Right lung (tissue), 5 donors: Measurements from ENCODE around the gene TTLL11. TPM values are rescaled to one million over a fixed set of nuclear protein-coding genes. Genes with fewer than 3 reads are reported as not detected.

Experiments
- DNase-seq, 2 donors: peaks; one replicate each; pipeline ENCODE4 v3.0.0-alpha.2; 2013
- polyA plus RNA-seq, 5 donors: library from polyadenylated mRNA; unstranded; fragments of 120-200 nt; gene quantifications; one replicate each; pipeline versions ENCODE4 v1.2.1 to v1.2.3, GENCODE V29; 2013; ENCODE audit warnings: inconsistent platforms in 1 of 5, low replicate concordance in 1 of 5; ENCODE audit not compliant: insufficient read length in 5 of 5, insufficient read depth in 1 of 5

The TTLL11 gene
- polyA plus RNA-seq, 5 donors, result 8.3 to 11.7 (median 10.0) TPM

DNA sequence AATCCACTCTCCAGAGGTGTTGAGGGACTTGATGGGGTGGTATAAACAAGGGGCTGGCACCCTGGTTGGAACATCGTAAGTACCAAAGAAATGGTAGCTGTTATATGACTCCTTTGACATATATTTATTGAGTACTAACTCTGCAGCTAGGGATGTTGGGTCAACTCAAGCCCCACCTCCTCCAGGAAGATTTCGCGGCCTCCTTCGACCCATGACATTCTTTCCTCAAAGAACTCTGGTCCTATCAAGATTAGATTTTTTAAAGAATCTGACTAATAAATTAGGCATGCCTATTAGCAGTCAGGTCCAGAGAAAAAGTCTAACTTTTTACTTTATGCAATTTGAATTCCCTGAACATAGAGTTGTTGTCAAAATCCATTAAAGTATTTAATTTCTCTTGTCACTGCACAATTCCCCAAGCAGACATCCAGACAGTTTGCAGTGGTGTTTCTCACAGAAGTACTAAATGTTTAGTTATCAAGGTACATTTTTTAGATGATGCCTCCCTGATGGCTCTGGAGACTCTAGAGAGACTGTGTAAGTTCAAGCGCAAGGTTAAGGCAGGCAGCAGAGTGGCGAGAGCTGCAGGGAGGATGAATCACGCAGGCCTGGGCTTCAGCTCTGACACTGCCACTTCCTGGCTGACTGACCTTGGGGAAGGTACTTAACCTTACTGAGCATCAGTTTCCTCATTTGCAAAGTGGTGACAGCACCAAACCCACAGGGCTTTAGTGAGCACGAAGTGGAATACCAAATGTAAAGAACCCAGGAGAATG, 209.6 kb downstream of the TTLL11 start:
- DNase-seq, result no peak

DNA sequence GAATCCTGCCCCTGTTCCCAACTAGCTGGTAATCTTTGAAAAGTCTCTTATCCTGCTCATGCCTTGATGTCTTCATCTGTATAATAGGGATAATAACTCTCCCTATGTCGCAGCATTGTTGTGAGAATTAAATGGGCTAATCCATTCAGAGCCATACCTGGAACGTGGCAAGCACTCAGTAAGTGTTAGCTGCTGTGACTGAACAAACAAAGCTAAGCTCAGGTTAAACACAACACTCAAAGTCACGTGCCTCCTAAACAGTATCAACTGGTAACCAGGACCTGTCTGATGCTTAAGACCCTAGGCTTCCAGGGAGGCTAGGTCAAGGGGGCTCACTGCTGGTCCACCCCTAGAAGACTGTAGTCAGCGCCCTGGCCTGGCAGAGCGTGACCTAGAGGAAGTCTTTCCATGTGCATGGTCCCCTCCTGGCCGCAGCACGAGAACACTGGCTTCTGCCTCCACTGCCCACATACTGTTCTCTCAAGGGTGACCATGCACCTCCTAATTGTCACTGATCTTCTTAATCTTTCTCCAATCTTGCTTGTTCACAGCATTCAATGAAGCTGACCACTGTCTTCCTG, 211.1 kb downstream of the TTLL11 start:
- no peak for DNase-seq

DNA sequence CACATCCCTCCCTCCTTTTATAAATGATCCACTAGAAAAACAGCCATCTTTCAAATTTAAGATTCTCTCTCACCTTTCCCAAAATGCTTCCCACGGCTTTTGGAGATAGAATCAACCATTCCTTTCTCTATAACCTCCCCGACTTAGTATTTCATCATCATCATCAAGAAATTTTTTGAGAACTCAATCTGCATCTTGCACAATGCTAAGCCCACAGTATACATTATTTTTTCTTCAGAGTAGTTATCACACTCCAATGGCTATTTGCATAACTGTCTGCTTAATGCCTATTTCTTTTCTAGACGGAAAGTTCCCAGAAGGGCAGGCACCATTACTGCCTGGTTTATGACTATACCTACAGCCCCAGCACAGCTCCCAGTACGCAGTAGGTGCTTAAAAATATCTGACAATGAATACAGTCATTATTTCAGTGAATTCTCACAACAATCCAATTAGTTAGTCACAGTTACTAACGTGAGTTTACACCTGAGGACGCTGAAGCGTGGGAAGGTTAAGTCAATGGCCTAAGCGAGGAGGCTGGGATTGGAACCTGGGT, 212.7 kb downstream of the TTLL11 start:
- DNase-seq, result no peak

- no peak for DNase-seq
Observed at GRCh38 chr9:121878271-121878822, 214.8 kb downstream of the TTLL11 start.

DNA sequence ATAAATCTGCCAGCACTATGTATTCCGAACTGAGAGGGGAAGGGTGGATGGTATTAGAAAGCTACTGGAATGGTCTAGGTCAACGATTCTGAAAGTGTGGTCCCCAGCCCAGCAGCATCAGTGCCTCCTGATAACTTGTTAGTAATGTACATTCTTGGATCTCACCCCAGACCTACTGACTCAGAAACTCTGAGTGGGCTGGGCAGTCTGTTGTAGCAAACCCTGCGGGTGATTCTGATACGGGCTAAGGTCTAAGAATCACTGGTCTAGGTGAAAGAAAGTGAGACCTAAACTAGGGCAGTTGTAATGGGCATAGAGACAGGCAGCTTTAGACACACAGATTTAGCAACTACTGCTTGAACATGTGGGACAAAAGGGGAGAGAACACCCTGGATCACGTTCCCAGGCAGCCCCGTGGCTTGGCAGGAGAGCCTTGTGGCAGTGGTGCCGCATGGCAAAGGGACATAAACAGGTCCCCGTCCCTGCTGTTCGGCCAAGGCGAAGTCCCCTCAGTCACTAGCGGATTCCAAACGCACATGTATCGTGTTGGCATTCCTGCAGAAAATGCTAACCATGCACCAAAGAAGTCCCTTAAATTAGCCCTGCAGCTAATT, 216.3 kb downstream of the TTLL11 start:
- no peak for DNase-seq

DNA sequence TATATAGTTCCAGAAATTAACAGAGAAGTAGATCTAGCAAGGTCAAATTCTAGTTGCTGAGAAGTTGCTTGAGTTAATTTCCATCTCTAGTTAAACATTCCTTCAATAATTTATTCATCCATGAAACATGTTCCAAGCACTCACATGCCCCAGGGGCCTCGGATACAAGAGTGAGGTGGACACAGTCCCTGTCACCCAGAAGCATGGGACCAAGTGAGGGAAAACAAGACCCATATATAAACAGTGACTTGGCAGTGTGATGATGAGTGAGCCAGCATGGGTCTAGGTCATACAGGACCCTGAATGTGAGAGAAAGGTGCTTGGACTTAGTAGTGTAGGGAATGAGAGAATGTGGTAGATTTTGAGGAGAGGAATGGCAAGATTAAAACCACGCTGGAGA, 216.9 kb downstream of the TTLL11 start:
- no peak for DNase-seq

DNA sequence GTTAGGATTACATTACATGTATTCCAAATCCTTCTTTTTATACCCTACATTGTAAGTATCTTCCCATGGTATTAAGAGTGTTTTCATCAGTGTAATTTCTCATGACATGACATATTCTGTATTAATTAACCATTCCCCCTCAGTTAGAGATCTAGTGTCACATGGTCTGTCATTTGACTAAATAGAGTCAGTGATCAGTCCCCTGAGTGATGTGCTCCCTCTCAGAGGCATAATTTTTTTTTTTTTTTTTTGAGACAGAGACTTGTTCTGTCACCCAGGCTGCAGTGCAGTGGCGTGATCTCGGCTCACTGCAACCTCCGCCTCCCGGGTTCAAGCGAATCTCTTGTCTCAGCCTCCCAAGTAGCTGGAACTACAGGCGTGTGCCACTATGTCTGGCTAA, 218.6 kb downstream of the TTLL11 start:
- no peak for DNase-seq

- no peak for DNase-seq
Observed at GRCh38 chr9:121871431-121872025, 221.6 kb downstream of the TTLL11 start.

- no peak for DNase-seq
Observed at GRCh38 chr9:121870271-121870670, 222.8 kb downstream of the TTLL11 start.

DNA sequence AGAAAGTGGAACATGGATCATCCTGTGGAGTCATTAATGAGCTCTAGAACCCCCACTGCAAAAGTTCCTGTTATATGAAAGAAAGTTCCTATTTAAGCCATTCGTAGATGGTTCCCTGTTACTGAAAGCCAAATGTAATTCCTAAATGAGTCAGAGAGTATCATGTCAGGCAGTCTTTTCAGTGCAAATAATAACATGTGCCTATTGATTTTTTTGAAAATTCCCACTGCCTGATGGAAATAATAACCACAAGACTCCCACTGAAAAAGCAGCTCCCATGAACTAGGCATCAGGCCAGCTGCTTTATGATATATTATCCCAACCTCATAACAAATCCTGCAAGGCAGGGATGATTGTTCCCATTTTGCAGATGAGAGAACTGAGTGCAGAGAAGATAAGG, 224.5 kb downstream of the TTLL11 start:
- no peak for DNase-seq

GRCh38 chr9:121866927-121867326, 226.2 kb downstream of the TTLL11 start:
- DNase-seq, result no peak

- DNase-seq, result no peak
Observed at GRCh38 chr9:121865884-121866283, 227.2 kb downstream of the TTLL11 start.

GRCh38 chr9:121865060-121865459, 228.0 kb downstream of the TTLL11 start:
- DNase-seq, result no peak

- no peak for DNase-seq
Observed at GRCh38 chr9:121863955-121864354, 229.2 kb downstream of the TTLL11 start.

DNA sequence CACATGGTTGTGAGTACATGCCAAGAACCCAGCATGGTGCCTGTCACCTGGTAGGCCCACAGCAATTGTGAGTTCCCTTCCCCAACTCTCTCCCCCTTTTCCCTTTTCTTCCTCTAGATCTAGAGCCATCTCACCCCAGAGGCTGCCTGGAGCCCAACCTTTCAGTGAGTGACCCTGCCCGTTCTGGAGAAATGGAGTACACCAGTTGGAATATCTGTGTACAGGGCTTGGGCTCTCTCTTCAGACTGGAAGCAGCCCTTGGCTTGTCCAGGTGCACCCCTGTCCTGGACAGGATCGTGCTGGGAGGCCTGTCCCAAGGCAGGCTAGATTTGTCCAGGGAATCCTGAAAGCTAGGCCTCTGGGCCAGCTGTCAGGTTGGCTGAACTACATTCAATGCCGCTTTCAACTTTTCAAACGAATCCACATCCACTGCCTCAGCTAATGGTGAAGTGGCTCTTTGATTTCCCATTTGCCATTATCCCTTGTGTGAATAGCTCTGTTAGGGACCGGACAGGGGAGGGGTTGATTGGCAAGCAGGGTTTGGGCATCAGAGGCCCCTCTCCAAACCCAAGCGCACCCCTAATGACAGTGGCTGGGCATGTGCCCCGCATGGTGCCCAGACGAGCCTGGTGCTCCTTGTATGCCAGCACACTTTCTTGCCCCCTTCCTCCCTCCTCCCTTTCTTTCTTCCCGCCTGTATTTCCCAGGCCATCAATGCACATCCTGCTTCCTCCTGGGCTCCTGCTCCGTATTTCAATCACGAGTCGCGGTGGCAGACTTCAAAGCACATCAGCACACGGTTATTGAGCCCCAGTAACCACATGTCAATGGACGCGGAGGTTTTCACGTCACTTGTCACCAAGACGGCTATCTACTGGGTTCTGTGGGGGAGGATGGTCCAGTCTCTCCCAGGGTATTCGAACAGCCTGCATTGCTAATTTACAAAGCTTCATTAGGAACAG, 230.5 kb downstream of the TTLL11 start:
- DNase-seq, result no peak

- no peak for DNase-seq
Observed at GRCh38 chr9:121861501-121862180, 231.5 kb downstream of the TTLL11 start.

DNA sequence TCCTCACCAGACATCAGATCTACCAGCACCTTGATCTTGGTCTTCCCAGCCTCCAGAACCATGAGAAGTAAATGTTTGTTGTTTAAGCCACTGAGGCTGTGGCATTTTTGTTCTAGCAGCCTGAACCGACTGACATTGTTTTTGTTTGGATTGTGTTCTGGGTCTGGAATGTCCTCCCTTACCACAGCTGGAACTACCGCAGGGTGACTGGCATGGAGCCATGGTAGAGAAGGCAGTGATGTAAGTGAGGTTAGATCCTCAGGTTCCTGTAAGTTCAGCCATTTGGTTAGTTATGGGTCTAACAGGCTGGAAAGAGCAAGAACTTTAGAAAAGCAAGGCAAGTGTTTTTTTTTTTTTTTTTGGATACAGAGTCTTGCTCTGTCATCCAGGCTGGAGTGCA, 232.4 kb downstream of the TTLL11 start:
- no peak for DNase-seq

GRCh38 chr9:121860213-121860612, 232.9 kb downstream of the TTLL11 start:
- DNase-seq, result no peak

DNA sequence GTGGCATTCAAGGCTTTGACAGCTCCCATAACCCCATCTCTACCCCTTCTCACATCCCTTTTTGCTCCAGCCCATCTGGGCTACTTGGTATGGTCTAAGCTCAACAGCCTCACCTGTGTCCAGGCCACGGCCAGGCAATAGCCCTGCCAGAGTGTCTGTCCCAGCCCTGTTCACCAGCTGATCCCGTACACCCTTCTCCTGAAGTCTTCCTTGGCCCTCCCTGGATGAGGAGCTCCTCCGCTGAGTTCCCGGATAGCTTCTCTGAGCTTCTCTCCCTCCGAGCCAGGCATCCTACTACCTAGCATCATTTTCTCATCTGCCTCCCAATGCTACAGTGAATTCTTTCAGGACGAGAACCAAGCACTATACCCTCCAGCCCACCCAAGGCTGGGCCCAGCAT, 233.5 kb downstream of the TTLL11 start:
- no peak for DNase-seq

- DNase-seq, result no peak
Observed at GRCh38 chr9:121858788-121859187, 234.3 kb downstream of the TTLL11 start.
